Hepatocyte (in vitro differentiated cells): ENCODE data around the gene NPAS2. TPM values are rescaled to one million over a fixed set of nuclear protein-coding genes. Genes with fewer than 3 reads are reported as not detected.

Experiments
- DNase-seq: peaks from one replicate; pipeline ENCODE4 v3.0.0-alpha.2; 2016; ENCODE audit warnings: low spot score
- H2AFZ ChIP-seq: fragments of 200-600 bp; sonication (generic); 2 replicates; pipeline ENCODE4 v1.6.0; 2016; ENCODE audit warnings: antibody characterized with exemption, mild to moderate bottlenecking
- H3K27ac ChIP-seq: fragments of 200-600 bp; sonication (generic); 2 replicates; pipeline ENCODE4 v1.5.1; 2016; ENCODE audit warnings: mild to moderate bottlenecking
- H3K27me3 ChIP-seq: fragments of 200-600 bp; sonication (generic); 2 replicates; pipeline ENCODE4 v1.6.1; 2016
- H3K36me3 ChIP-seq: fragments of 200-600 bp; sonication (generic); replicated peaks from 2 replicates; pipeline ENCODE4 v1.5.1; 2016; ENCODE audit warnings: low read depth; ENCODE audit not compliant: insufficient read depth
- H3K4me1 ChIP-seq: fragments of 200-600 bp; sonication (generic); 2 replicates; pipeline ENCODE4 v1.5.1; 2016; ENCODE audit warnings: mild to moderate bottlenecking, moderate library complexity; ENCODE audit not compliant: insufficient read depth
- H3K4me2 ChIP-seq: fragments of 200-600 bp; sonication (generic); 2 replicates; pipeline ENCODE4 v1.6.0; 2016
- H3K4me3 ChIP-seq: fragments of 200-600 bp; sonication (generic); 2 replicates; pipeline ENCODE4 v1.5.1; 2016; ENCODE audit warnings: mild to moderate bottlenecking
- H3K79me2 ChIP-seq: fragments of 200-600 bp; sonication (generic); 2 replicates; pipeline ENCODE4 v1.6.0; 2017; ENCODE audit warnings: mild to moderate bottlenecking
- H3K9me2 ChIP-seq: fragments of 200-600 bp; sonication (generic); replicated peaks from 2 replicates; pipeline ENCODE4 v1.6.0; 2017; ENCODE audit warnings: mild to moderate bottlenecking; ENCODE audit not compliant: insufficient read depth
- H3K9me3 ChIP-seq: fragments of 200-600 bp; sonication (generic); 2 replicates; pipeline ENCODE4 v1.5.1; 2016; ENCODE audit warnings: low read depth, mild to moderate bottlenecking
- H4K20me1 ChIP-seq: fragments of 200-600 bp; sonication (generic); 2 replicates; pipeline ENCODE4 v1.6.0; 2016; ENCODE audit warnings: mild to moderate bottlenecking; ENCODE audit not compliant: insufficient read depth, poor library complexity, severe bottlenecking
- EZH2 ChIP-seq: fragments of 200-600 bp; sonication (generic); IDR thresholded peaks from 2 replicates; pipeline ENCODE4 v1.6.1; 2016; ENCODE audit warnings: antibody characterized with exemption, mild to moderate bottlenecking, borderline replicate concordance
- EZH2phosphoT487 ChIP-seq: fragments of 200-600 bp; sonication (generic); IDR thresholded peaks from one replicate; pipeline ENCODE4 v1.6.1; 2018; ENCODE audit warnings: antibody characterized with exemption, mild to moderate bottlenecking, low read depth, moderate library complexity; ENCODE audit not compliant: unreplicated experiment, severe bottlenecking
- WGBS: methylation state at CpG from one replicate; pipeline ENCODE4 v1.1.6; 2016; ENCODE audit warnings: low lambda C conversion rate; ENCODE audit errors: missing lambda C conversion rate; 5-methylcytosine and 5-hydroxymethylcytosine counted together
- polyA plus RNA-seq: library from polyadenylated mRNA; unstranded; fragments of >200 nt; fragmentation: Nextera tagmentation; extraction: Ambion mirVana; gene quantifications from 2 replicates; pipeline ENCODE4 v1.2.1, GENCODE V29; 2016
- total RNA-seq: library from RNA; depleted of rRNA; stranded (reverse); fragments of >200 nt; gene quantifications from 2 replicates; pipeline ENCODE4 v1.2.3, GENCODE V29; 2014
- TF ChIP-seq, protein P1 (sequence below): fragments of 200-600 bp; sonication (generic); IDR thresholded peaks from 2 replicates; pipeline ENCODE4 v1.5.1; 2016; ENCODE audit warnings: antibody characterized with exemption, mild to moderate bottlenecking; ENCODE audit not compliant: poor library complexity

The NPAS2 gene
- total and polyA plus RNA-seq, 2 experiments from 2014 or later, result 7.7 to 16.8 TPM

DNA sequence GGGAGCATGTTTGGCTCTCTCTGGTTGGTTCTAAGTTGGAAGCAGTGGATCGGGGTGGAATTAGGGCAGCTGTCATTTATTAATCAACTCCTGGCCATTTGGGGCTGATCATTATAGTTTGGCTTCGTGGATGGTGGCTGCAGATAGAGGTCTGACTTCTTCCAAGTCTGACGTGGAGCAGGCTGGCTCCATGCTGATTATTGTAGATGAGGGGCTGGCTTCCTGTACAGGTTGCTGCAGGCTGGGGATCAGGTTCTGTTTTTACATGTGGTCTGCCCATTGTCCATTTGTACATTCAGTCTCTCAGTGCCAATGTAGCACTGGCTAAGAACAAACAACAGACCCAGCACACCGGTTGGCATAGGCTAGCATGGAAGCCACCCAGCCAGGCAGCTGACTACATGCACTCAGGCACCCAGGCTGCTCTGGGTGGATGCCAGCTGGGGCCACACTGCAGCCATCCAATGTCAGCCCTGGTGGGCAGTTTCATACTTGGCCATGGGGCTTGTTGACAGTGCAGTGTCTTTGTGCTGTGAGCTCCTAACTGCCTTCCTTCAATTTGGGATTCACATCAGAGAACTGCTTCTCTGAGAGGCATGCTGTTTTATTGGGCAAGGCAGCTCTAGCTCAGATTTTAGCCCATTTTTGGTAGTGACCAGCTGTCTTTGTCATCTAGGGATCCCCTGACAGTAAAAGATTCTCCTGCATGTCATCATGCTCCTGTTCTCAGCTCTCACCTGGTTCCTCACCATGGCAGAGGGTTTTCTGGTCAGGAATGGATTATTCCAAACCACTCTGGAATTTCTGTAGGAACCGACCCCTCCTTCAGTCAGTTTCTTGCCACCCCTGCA is 25.4 kb downstream of the NPAS2 start:
- no peak overlapping the region for H3K27ac ChIP-seq
- 97% methylated on average over 5 of the region's 5 CpGs for WGBS
- no peaks in the 10 kb centered on the region for H4K20me1 ChIP-seq

DNA sequence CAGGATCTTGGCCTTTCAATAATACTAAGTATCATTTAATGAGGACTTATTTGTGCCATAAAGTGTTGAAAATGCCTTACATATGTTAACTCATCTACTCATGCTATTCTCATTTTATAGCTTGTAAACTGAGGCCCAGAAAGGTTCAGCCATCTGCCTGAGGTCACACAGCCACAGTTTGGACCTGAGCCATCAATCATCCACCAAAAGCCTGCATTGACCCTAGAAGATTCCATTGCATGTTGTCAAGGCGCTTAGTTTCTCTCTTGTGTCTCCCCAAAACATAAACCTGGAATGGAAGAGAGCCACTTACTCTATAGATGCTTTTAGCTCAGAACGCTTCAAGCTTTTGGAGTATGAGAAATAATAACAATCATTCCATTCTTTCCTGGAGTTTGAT is 26.8 kb downstream of the NPAS2 start:
- TF ChIP-seq EZH2 (no peak), EZH2phosphoT487 (no peak)
- TF ChIP-seq, protein P1, sequence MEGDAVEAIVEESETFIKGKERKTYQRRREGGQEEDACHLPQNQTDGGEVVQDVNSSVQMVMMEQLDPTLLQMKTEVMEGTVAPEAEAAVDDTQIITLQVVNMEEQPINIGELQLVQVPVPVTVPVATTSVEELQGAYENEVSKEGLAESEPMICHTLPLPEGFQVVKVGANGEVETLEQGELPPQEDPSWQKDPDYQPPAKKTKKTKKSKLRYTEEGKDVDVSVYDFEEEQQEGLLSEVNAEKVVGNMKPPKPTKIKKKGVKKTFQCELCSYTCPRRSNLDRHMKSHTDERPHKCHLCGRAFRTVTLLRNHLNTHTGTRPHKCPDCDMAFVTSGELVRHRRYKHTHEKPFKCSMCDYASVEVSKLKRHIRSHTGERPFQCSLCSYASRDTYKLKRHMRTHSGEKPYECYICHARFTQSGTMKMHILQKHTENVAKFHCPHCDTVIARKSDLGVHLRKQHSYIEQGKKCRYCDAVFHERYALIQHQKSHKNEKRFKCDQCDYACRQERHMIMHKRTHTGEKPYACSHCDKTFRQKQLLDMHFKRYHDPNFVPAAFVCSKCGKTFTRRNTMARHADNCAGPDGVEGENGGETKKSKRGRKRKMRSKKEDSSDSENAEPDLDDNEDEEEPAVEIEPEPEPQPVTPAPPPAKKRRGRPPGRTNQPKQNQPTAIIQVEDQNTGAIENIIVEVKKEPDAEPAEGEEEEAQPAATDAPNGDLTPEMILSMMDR, result no peak
- no peak overlapping the region for H3K4me2 ChIP-seq
- H3K9me3 ChIP-seq, result no peaks in the 10 kb centered on the region
- no peaks in the 10 kb centered on the region for H3K36me3 ChIP-seq
- H2AFZ ChIP-seq, result no peak overlapping the region
- no peaks in the 10 kb centered on the region for H3K27me3 ChIP-seq
- peaks cover 6% of the 10 kb centered on the region for H3K4me1 ChIP-seq
- no peak overlapping the region for H3K27ac ChIP-seq
- no peak overlapping the region for H3K4me3 ChIP-seq
- peaks cover 34% of the 10 kb centered on the region for H3K79me2 ChIP-seq
- no peaks in the 10 kb centered on the region for H3K9me2 ChIP-seq
- WGBS, result 98% methylated on average over 2 of the region's 2 CpGs
- DNase-seq, result no peak
- no peaks in the 10 kb centered on the region for H4K20me1 ChIP-seq

More for the DNA sequence above, 25.4 kb downstream of the NPAS2 start:
- Histone ChIP-seq H2AFZ (no peak overlapping the region), H3K36me3 (no peaks in the 10 kb centered on the region), H3K4me2 (no peak overlapping the region), H3K9me2 (no peaks in the 10 kb centered on the region), H3K9me3 (no peaks in the 10 kb centered on the region), H3K4me3 (no peak overlapping the region), H3K4me1 (peaks cover 6% of the 10 kb centered on the region), H3K27me3 (no peaks in the 10 kb centered on the region), H3K79me2 (peaks cover 39% of the 10 kb centered on the region)
- TF ChIP-seq EZH2phosphoT487, result no peak
- TF ChIP-seq EZH2, result no peak
- TF ChIP-seq, protein P1, result no peak
- no peak for DNase-seq

DNA sequence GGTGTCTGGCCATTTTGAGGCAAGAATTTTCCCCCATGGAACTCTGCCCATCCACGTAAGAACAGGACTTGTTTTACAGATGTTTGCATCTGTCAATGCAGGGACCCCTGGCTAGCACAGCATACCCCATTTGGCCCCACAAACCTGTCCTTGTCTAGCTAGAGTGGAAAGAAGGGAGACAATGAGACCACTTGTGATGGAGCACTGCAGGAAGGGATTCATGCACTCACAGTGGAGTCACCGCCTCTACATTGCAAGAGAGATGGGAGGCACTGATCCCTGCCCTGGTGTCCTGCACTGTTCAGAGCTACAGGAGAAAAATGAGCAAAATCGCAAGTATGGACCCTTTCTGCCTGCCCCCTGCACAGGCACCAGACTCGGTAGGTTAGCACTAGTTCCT is 32.5 kb downstream of the NPAS2 start:
- DNase-seq, result no peak
- H3K27ac ChIP-seq, result no peak overlapping the region
- H2AFZ ChIP-seq, result no peak overlapping the region
- no peak overlapping the region for H3K4me2 ChIP-seq
- H3K9me3 ChIP-seq, result no peaks in the 10 kb centered on the region
- no peaks in the 10 kb centered on the region for H3K9me2 ChIP-seq
- no peak overlapping the region for H3K4me3 ChIP-seq
- H3K4me1 ChIP-seq, result no peaks in the 10 kb centered on the region
- no peaks in the 10 kb centered on the region for H3K36me3 ChIP-seq
- WGBS, result 96% methylated on average over 4 of the region's 4 CpGs
- no peaks in the 10 kb centered on the region for H4K20me1 ChIP-seq
- H3K27me3 ChIP-seq, result no peaks in the 10 kb centered on the region
- H3K79me2 ChIP-seq, result peaks cover 12% of the 10 kb centered on the region
- TF ChIP-seq, protein P1, result no peak
- no peak for TF ChIP-seq EZH2
- no peak for TF ChIP-seq EZH2phosphoT487
